NCI-H510A (cell line): ENCODE measurements around the gene SLC22A13.
"Not testable (repeated sequence)": the region's sequence is repeated elsewhere in the genome, so short reads cannot be mapped to it uniquely, and the experiment has no call there.

Experiments
- DNase-seq: peaks from one replicate; lab custom pipeline; 2025; lab: John Stamatoyannopoulos, UW

Gene SLC22A13

DNA sequence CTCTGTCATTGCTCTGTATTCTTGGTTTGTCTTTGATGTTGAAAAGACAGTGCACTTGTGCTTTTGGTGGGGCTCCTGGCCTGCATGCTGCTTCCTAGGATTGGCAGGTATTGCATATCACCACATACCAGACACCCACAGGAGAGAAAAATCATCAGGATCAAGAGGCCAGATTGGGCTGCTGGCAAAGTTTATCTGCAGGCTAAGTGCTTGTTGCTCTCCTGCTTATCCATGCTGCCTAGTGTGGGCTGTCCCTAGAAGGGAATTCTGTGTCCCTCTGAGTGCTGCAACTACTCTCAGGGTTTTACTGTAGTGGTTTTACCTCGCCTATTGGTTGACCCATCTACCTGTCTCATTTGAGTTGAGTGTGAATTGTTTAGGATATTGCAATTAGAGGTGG lies 833 bp upstream of the SLC22A13 start:
- DNase-seq: no peak

DNA sequence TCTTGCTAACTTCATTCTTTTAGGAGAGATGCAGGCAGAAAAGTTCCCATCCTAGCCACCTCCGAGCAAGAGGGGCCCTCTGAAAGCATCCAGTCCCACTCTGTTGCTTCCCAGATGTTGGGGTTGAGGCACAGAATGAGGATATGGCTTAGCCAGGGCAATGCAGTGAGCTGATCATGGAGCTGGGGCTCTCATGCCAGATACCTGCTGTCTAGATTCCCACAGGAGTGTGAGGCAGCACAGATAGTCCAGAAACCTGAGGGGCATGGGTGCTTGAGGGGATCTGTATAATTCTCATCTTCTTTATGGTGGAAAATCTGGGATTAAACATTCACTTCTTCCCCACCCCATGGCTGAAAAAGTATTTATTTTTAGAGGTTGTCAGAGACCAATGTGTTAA lies 1.2 kb downstream of the SLC22A13 start:
- no peak for DNase-seq

DNA sequence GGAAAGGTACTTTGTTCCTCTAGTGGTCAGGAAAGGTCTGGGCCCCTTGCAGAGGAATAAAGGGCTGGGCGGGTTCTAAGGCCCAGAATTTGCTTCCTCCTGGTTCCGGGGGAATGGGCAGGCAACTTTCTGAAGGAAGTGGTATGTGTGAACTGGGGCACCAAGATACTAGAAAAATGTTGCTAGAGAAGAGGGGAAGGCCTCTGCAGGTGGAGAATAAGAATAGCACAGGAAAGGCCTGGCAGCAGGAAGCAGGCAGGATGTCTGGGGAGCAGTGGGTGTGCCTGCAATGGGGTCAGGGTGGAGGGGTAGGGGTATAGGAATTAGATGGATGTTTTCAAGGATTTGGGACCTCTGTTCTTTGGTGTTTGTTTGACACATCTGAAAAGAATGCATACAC lies 2.0 kb downstream of the SLC22A13 start:
- DNase-seq: no peak

DNA sequence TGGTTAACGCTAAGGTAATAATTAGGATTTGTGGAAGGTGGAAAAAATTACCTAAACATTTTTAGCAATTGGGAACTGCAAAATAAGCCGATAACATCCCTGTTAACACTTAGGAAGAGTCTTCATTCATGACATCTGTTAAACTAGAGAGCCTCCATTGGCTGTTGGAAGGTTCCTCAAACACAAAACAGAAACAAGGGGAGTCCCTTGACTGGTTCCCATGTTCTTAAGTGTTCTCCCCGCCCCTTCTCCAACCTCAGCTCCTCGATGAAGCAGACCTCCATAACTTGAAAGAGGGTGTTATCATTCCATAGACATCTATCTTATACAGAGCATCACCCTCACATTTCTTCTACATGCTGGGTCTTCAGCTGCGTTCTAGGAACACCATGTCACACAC lies 2.5 kb downstream of the SLC22A13 start:
- no peak for DNase-seq

DNA sequence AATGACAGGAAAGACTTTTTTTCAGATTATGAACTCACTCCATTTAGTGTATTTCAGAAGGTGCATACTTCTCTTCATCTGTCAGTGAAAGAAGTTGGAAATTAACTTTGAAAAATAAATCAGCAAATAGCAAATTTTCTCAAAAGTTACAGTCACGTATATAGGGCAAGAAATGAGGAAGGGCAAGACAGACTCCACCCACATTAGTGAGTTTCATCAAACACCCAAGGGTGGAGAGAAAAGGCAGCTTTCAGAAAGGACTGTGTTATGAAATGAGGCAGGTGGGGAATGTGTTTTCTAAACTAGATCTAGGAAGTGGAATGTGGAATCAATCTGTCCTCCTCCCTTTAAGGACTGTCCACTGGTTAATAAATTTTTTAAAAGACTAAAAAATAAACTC lies 2.9 kb downstream of the SLC22A13 start:
- DNase-seq: no peak

DNA sequence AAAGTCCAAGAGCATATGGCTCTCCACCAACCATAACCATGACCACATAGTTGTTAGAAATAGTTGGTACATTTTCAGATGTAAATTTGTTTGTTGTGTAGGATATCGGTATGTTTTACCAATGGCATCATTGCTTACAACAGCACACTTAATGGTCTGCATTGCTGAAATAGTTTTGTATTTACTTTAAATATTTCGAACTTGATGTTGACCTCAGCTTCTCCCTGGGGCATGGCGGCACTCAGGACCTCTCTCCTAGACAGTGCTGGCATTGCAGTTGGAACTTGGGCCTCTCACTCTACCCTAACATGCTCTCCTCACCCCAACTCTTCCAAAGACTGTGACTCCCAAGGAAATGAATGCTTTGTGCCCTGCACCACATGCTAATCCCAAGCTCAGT lies 5.0 kb downstream of the SLC22A13 start:
- DNase-seq: no peak

DNA sequence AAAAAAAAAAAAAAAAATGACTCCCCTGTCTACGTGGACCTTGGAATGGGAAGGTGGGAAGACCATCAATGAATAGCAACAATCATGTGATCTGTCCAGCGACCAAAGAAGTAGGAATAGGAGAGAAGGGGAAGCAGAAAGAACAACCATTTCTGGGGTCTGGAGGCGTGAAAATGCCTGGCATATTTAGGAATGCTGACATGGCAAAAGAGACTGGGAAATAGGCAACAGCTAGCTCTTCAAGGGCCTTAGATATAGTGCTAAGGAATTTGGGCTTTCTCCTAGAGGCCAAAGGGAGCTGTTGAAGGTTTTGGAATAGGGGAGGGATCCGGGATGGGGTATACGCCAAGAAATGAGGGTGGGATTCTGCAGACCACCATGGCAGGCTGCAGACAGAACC lies 5.9 kb downstream of the SLC22A13 start:
- no peak for DNase-seq

DNA sequence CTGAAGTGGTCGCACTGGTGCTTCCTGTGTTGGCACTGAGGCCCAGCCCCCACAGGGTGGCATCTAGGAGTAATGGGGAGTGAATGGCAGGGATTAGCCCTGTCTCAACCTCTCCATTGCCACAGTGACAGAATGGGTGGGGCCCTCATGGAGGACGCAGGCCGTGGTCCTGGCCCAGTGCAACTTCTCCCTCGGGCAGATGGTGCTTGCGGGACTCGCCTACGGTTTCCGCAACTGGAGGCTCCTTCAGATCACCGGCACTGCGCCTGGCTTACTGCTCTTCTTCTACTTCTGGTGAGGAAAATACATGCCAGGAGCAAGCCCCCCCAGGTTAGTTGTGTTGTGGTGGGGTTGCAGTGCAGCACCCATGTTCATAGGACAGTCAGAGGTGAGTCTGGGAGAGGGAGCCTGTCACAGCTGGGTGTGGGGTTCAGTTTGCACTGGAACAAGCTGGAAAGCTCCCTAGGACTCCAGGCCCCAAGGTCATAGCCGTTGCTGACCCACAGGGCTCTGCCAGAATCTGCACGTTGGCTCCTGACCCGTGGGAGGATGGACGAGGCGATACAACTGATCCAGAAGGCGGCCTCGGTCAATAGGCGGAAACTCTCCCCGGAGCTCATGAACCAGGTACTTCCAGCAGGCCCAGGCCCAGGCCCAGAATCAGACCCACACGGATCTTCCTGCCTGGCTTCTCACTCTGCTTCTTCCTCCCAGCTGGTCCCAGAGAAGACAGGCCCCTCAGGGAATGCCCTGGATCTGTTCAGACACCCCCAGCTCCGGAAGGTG lies 9.4 kb downstream of the SLC22A13 start:
- DNase-seq: no peak

DNA sequence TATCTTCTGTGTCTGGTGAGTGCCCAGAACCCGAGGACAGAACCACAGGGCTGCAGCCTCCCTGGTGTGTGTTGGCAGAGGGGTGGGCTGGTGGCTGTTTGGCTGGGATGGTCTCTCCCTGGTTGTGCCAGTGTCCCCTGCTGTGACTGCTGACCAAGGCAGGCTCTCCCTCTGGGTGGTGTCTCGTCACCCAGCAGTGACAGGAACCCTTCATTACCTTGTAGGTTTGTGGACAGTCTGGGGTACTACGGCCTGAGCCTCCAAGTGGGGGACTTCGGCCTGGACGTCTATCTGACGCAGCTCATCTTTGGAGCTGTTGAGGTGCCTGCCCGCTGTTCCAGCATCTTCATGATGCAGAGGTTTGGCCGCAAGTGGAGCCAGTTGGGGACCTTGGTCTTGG lies 10.0 kb downstream of the SLC22A13 start:
- DNase-seq: no peak

DNA sequence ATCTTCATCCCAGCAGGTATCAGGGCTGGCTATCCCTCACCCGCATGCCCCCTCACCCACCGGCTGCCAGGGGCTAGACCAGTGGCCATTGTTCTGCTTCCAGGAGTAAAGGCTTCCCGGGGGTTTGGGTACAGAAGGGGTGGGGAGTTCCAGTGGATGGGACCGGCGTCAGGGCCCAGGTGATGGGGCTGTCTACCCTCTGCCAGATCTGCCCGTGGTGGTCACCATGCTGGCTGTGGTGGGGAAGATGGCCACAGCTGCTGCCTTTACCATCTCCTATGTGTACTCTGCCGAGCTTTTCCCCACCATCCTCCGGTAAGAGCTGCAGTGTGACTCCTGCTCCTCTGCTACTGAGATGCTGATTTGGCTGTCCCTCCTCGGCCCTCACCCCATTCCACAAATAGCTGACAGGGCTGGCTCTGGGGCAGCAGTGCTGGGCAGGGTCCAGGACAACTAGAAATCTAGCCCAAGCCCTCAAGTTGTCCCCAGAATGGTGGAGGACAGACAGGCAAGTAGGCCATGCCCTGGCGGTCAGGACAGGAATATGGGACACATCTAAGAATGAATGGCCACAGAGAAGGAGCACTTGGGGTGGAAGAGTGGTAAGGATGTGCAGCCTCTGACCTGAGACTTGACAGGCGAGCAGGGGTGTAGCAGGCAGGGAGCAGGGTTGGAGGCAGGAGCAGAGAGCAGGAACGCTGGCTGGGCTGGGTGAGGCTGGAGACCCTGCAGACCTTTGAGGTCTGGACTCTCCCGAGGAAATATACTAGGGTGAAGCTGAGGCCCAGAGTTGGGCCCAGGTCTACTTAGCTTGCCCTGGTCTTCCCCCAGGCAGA lies 10.7 kb downstream of the SLC22A13 start:
- DNase-seq: no peak

DNA sequence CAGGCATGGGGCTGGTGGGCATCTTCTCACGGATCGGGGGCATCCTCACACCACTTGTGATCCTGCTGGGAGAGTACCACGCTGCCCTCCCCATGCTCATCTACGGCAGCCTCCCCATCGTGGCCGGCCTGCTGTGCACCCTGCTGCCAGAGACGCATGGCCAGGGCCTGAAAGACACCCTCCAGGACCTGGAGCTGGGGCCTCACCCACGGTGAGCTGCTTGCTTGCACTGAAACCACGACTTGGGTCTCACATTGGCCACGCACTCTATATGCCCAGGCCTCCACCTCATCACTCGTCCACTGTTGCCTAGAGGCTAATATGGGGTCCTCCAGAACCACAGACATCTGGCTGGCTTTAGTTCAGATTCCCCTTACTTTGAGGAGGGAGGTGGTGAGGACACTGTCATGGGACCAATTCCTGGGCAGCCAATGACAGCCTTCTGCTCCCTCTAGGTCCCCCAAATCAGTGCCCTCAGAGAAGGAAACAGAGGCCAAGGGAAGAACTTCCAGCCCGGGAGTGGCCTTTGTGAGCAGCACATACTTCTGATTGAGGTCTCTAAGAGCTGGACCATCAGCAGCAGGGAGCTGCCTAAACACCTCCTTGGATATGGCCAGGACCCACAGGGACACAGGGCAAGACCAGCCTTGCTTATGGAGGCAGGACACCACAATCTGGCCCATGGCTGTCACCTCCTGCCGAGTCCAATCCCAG lies 11.5 kb downstream of the SLC22A13 start:
- no peak for DNase-seq

DNA sequence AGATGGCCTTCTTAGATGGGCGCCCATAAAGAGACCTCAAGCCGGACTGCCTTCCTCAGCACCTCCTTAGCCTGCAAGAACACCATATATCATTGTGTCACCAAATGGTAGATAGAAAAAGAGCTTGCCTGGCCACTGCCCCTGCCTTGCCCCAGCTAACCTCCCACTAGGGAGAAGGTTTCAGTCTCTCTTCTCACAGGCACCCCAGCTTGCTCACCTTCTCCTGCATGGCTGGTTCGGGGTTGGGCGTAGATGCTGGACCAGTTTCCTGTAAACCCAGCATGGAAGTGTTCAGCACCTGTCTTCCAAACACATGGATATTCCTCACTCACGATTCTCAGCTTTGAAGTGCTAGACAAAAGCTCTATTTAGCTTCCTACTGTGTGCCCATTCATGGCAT lies 13.2 kb downstream of the SLC22A13 start:
- no peak for DNase-seq

DNA sequence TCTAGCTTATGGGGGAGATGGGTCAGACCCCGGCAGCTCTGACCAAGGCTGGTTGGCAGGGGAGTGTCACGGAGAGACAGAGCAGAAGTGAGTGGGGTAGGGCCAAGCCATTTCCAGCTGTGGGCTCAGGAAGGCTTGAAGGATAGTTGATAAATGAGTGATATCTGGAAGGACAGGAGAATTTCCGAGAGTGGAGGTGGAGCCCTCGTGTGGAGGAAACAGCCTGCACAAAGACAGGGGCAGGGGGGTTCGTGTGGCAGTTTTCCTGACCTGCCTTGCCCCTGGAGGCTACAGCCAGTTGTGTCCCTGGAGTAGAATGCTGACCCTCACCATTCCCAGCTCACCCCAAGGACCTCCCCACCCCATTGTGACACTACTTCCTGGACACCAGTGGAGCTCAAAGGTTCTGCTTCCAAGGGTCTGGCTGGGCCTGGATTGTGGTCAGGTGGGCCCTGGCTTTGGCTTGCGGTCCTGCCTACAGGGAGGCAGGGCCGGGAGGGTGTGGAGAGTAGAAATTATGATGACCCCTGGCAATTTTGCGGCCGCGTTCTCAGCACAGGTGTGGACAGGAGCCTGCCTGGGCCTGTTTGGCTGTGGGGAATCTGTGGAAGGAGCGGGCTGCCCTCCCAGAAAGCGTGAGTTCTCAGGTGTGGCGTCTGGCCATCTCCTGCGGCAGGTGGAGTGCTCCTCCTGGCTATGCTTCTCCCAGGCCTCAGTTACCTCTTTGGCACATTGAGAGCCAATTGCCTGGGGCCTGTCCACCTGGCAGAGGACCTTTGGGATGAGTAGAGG lies 16.5 kb downstream of the SLC22A13 start, which contains the start of gene SLC22A14:
Gene SLC22A14, plus strand, starts transcription at position 400 of the 792 bp plus-strand sequence. CDS start 23,733 bp downstream, outside the sequence.
- no peak for DNase-seq

DNA sequence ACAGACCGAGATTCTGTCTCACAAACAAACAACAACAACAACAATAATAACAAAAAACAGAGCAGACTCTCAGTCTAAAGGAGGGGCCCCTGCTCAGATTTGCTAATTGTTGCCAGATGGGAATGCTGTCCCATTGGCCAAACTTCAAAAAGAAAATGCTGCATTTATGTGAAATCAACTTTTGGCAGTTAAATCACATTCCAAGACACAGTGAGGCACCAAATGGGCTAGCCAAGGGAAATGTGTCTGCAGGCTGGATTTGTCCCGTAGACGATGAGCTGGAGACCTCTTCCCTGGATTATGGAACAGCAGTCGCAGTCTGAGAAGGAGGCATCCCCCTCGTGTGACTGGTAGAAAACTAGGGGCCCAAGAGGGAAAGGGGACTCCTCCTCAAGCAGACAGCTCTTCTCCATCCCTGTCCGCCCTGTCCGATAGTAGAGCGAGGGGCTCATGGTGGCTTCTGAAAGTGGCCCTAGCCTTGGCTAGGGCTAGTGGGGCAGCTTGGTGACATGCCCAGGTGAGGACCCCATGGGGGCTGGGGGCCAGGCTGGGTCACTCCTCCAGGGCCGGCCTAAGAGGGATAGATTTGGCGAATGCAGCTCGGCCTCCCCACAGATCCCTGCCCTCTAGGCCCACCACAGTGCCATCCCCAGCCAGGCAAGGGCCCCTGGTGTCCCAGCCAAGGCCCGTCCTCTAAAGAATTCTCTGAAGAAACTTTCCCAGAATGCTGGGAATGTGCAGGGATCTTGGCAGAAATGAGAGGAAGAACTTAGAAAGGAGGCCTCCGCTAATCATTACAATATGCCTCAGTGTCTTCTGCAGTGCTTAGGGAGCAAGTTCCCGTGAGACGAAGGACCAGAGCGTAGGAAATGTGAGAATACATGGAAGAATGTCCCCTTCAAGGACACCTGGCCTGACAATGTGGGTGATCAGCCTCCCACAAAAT lies 18.5 kb downstream of the SLC22A13 start:
- DNase-seq: no peak

DNA sequence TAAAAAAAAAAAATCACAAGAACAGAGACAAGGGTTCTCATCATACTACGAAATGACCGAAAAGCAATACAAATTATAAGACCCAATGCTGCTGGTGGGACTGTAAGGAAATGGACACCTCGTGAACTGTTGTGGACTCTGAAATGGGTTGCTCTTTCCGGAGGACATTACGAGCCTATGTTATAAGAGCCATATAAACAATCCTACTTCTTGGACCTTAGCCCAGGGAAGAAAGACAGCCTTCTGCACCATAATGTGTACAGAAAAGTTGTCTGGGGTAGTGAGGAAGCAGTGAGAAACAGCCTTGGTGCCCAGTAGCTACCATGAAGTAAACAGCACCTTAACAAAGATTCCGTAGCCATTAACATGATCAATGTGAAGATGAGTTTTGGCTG lies 19.1 kb downstream of the SLC22A13 start:
- no peak for DNase-seq

DNA sequence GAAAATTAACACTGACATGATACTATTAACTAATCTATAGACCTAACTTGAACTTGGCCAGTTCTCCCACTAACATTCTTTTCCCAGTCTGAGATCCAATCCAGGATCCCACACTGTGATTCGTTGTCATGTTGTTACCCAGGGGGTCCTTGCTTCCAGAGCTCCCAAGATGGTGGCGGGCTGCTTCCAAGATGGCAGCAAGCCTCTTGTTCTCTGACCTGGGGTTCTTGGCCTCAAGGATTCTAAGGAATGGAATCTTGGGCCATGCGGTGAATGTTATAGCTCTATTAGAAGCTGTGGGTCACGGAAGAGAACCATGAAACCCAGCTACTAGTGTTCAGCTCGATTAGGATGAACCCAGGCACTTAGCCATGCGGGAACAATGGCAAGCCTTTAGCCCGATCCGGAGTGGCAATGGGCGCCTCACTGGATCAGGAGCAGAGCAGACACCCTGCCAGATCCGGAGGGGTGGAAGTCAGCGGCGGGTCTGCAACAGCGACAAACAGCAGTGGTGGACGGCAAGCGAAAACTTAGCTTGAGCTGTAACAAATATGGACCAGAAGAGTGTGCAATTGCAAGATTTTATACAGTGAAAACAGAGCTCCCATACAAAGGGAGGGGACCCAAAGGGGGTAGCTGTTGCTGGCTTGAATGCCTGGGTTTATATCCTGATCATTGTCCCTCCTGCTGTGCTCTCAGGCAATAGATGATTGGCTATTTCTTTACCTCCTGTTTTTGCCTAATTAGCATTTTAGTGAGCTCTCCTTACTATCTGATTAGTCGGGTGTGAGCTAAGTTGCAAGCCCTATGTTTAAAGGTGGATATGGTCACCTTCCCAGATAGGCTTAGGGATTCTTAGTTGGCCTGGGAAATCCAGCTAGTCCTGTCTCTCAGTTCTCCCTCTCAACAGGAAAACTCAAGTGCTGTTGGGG lies 23.9 kb downstream of the SLC22A13 start:
- not testable (repeated sequence) for DNase-seq

DNA sequence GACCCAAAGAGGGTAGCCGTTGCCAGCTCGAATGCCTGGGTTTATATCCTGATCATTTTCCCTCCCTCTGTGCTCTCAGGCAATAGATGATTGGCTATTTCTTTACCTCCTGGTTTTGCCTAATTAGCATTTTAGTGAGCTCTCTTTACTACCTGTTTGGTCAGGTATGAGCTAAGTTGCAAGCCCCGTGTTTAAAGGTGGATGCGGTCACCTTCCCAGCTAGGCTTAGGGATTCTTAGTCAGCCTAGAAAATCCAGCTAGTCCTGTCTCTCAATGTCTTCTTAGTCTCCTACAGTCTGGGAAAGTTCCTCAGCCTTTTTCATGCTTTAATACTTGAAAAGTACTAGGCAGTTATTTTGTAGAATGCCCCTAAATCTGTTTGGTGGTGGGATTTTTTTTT lies 31.4 kb downstream of the SLC22A13 start:
- not testable (repeated sequence) for DNase-seq

DNA sequence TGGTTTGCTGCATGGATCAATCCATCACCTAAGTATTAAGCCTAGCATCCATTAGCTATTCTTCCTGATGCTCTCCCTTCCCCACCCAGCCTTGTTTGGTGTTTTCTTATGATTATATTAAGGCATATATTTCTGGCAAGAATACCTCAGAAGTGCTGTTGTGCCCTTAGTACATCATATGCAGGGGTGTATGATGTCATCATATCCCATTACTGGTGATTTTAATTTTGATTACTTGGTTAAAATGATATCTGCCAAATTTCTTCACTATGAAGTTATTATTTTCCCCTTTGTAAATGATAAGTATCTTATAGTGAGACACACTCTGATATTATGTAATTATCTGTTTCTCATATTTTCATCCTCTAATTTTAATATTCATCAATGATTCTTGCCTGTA lies 31.9 kb downstream of the SLC22A13 start:
- no peak for DNase-seq

DNA sequence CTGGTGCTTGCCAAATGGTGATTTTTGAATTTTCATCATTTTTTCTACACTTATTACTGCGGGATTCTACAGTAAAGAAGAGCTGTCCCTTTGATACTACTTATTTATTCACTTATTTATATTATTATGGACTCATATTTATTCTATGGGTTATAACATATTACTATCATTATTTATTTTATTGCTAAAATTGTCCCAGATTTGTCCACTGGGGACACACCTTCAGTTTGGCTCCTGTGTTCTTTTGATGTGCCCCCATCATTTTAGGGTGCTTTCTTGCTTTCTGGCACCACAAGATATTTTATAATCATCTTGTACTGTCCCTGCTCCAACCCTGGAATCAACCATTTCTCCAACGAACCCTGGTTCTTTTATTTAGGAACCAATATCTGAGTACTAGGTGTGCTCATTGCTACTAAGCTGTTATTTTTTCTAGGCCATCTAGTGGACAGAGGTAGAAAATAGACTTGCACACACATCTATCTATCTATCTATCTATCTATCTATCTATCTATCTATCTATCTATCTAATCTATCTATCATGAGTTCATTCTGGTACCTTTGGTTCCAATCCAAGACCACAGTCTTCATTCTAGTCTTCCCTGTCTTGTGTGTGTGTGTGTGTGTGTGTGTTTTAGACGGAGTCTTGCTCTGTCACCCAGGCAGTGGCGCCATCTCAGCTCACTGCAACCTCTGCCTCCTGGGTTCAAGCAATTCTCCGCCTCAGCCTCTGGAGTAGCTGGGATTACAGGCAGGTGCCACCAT lies 32.5 kb downstream of the SLC22A13 start:
- DNase-seq: no peak
